Osteoblast (primary cell): Measurements from ENCODE around the gene ST6GALNAC5. TPM values are rescaled to one million over a fixed set of nuclear protein-coding genes. Genes with fewer than 3 reads are reported as not detected.

ENCODE experiments used
- DNase-seq: peaks from one replicate; pipeline ENCODE4 v3.0.0; 2011; ENCODE audit warnings: low spot score, mixed read lengths; ENCODE audit not compliant: insufficient read length; ENCODE audit errors: missing footprints
- H2AFZ ChIP-seq: 2 replicates; pipeline ENCODE4 v1.6.0; 2011; ENCODE audit warnings: mild to moderate bottlenecking, low read length
- H3K27ac ChIP-seq: 2 replicates; pipeline ENCODE4 v1.5.1; 2011; ENCODE audit warnings: mild to moderate bottlenecking, low read depth, low read length, moderate library complexity
- H3K27me3 ChIP-seq: 2 replicates; pipeline ENCODE4 v1.6.0; 2012; ENCODE audit warnings: mild to moderate bottlenecking, control low read depth, inconsistent platforms, low read length, moderate library complexity; ENCODE audit not compliant: insufficient read depth
- H3K36me3 ChIP-seq: 2 replicates; pipeline ENCODE4 v1.5.1; 2011; ENCODE audit warnings: mild to moderate bottlenecking, low read length, control low read depth, moderate library complexity; ENCODE audit not compliant: insufficient read depth
- H3K4me1 ChIP-seq: 2 replicates; pipeline ENCODE4 v1.5.1; 2011; ENCODE audit warnings: mild to moderate bottlenecking, low read length, control low read depth, moderate library complexity; ENCODE audit not compliant: insufficient read depth
- H3K4me2 ChIP-seq: 2 replicates; pipeline ENCODE4 v1.6.0; 2011; ENCODE audit warnings: mild to moderate bottlenecking, low read length; ENCODE audit not compliant: insufficient read depth
- H3K4me3 ChIP-seq: fragments of 200-600 bp; sonication (generic); 3 replicates; pipeline ENCODE4 v1.5.1; 2012; ENCODE audit warnings: mild to moderate bottlenecking, low read length, inconsistent platforms; ENCODE audit not compliant: insufficient read depth
- H3K79me2 ChIP-seq: 2 replicates; pipeline ENCODE4 v1.6.0; 2012; ENCODE audit warnings: mild to moderate bottlenecking, low read length, control low read depth, inconsistent platforms; ENCODE audit not compliant: insufficient read depth
- H3K9me3 ChIP-seq: 2 replicates; pipeline ENCODE4 v1.5.1; 2011; ENCODE audit warnings: low read depth, low read length, control low read depth
- H4K20me1 ChIP-seq: 2 replicates; pipeline ENCODE4 v1.6.0; 2012; ENCODE audit warnings: mild to moderate bottlenecking, low read length, control low read depth; ENCODE audit not compliant: insufficient read depth
- total RNA-seq: library from RNA; depleted of rRNA; stranded (reverse); fragments of >200 nt; gene quantifications from 2 replicates; pipeline ENCODE4 v1.2.3, GENCODE V29; 2012
- TF ChIP-seq, protein P1 (sequence below): IDR thresholded peaks from 2 replicates; pipeline ENCODE4 v1.5.1; 2011; ENCODE audit warnings: mild to moderate bottlenecking, low read depth, low read length, moderate library complexity; ENCODE audit errors: extremely low read depth

ST6GALNAC5 gene
- total RNA-seq, 1 donor, result 1.1 TPM

DNA sequence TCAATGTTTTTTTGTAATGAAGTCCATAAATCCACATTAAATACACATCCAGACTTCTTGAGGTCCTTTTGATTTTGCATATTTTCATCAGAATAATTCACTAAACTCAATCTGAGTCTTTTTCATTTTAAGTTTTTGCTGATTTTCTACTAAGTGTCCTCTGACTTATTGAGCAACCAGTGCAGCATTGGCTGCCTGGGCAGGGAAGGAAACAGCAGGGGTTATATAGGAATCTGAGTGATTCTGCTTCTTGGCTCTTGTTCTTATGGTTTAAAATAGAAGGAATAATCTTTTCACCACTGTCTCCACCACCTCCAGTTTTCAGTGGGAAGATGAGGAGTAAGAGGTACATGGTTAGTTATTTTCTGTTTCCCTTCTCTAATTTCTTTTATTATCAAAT is 88.4 kb downstream of the ST6GALNAC5 start:
- no peak overlapping the region for H2AFZ ChIP-seq
- no peaks in the 10 kb centered on the region for H4K20me1 ChIP-seq
- H3K9me3 ChIP-seq, result no peaks in the 10 kb centered on the region
- TF ChIP-seq, protein P1, sequence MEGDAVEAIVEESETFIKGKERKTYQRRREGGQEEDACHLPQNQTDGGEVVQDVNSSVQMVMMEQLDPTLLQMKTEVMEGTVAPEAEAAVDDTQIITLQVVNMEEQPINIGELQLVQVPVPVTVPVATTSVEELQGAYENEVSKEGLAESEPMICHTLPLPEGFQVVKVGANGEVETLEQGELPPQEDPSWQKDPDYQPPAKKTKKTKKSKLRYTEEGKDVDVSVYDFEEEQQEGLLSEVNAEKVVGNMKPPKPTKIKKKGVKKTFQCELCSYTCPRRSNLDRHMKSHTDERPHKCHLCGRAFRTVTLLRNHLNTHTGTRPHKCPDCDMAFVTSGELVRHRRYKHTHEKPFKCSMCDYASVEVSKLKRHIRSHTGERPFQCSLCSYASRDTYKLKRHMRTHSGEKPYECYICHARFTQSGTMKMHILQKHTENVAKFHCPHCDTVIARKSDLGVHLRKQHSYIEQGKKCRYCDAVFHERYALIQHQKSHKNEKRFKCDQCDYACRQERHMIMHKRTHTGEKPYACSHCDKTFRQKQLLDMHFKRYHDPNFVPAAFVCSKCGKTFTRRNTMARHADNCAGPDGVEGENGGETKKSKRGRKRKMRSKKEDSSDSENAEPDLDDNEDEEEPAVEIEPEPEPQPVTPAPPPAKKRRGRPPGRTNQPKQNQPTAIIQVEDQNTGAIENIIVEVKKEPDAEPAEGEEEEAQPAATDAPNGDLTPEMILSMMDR, result no peak
- no peaks in the 10 kb centered on the region for H3K36me3 ChIP-seq
- no peak for DNase-seq
- H3K27ac ChIP-seq, result no peak overlapping the region
- peaks cover 7% of the 10 kb centered on the region for H3K4me1 ChIP-seq
- no peaks in the 10 kb centered on the region for H3K79me2 ChIP-seq
- H3K4me2 ChIP-seq, result no peak overlapping the region
- H3K4me3 ChIP-seq, result no peak overlapping the region
- no peaks in the 10 kb centered on the region for H3K27me3 ChIP-seq

DNA sequence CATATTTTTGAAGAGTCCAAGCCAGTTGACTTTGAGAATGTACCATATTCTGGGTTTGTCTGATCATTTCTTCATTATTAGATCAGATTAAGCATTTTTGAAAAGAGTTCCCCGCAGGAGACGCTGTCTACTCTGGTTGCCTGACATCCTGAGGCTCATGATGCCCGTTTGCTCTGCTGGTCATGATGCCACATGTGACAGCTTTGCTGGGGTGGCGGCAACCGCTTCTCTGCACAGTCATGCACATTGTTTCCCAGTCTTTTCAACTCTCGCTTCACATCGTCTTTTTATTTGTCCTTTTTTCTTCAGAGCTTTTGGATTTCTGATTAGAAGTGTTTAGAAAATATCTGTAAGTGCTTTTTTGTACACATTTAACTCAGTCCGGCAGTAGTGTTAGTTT is 90.7 kb downstream of the ST6GALNAC5 start:
- Histone ChIP-seq H2AFZ (no peak overlapping the region), H3K27ac (no peak overlapping the region), H3K27me3 (no peaks in the 10 kb centered on the region), H3K4me1 (no peaks in the 10 kb centered on the region), H3K4me2 (no peak overlapping the region), H3K9me3 (no peaks in the 10 kb centered on the region), H3K36me3 (no peaks in the 10 kb centered on the region), H3K79me2 (no peaks in the 10 kb centered on the region), H4K20me1 (no peaks in the 10 kb centered on the region), H3K4me3 (no peak overlapping the region)
- DNase-seq, result no peak
- TF ChIP-seq, protein P1, result no peak

DNA sequence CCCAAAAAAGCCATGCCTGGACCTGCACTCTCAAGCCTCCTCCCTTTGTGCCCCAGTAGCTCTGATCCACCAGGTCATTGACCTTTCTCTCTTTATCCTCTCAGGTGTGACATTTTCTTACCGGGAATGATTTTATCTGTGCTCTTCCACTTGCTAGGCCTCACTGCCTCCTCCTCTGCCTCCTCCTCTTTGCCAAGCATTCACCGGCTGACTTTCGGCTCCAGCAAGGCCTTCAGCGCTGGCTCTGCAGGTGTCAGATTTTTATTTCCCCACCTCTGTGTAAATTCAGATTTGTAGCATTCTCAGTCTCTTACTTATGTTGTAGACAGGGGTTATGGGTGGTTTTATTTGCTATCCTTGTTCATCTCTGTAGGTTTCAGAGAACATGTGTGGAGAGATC is 91.5 kb downstream of the ST6GALNAC5 start:
- no peak overlapping the region for H3K4me2 ChIP-seq
- H3K9me3 ChIP-seq, result no peaks in the 10 kb centered on the region
- H3K27me3 ChIP-seq, result no peaks in the 10 kb centered on the region
- no peak overlapping the region for H3K4me3 ChIP-seq
- H4K20me1 ChIP-seq, result no peaks in the 10 kb centered on the region
- H3K27ac ChIP-seq, result no peak overlapping the region
- H3K79me2 ChIP-seq, result no peaks in the 10 kb centered on the region
- H3K4me1 ChIP-seq, result no peaks in the 10 kb centered on the region
- no peak overlapping the region for H2AFZ ChIP-seq
- H3K36me3 ChIP-seq, result no peaks in the 10 kb centered on the region
- DNase-seq, result no peak
- TF ChIP-seq, protein P1, result no peak

DNA sequence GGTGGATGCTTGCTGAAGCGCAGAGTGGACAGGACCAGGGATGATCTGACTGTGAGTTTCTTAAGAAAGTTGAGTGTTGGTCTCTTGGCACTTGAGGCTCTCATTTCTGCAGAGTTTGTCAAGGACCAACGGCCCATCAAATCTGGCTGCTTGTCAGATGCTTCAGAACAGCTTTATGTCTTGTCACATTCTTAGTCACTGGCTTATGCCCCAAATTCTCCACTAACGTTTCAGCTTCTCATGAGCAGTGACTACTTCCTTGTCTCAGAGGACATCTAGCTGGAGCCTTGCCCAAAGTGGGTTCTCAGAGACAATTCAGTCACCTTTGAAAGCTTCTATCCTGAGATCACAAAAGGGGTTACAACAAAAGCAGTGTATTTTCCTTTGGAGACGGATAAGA is 92.3 kb downstream of the ST6GALNAC5 start:
- no peak overlapping the region for H3K27ac ChIP-seq
- H3K4me1 ChIP-seq, result no peaks in the 10 kb centered on the region
- TF ChIP-seq, protein P1, result no peak
- no peaks in the 10 kb centered on the region for H3K27me3 ChIP-seq
- H3K4me3 ChIP-seq, result no peak overlapping the region
- no peaks in the 10 kb centered on the region for H3K79me2 ChIP-seq
- no peaks in the 10 kb centered on the region for H3K36me3 ChIP-seq
- H3K4me2 ChIP-seq, result no peak overlapping the region
- no peak overlapping the region for H2AFZ ChIP-seq
- DNase-seq, result no peak
- no peaks in the 10 kb centered on the region for H4K20me1 ChIP-seq
- no peaks in the 10 kb centered on the region for H3K9me3 ChIP-seq
